ENCODE measurements around the gene KRABD2.
"Not testable (repeated sequence)": the region's sequence is repeated elsewhere in the genome, so short reads cannot be mapped to it uniquely, and the experiment has no call there.

Gene KRABD2

DNA sequence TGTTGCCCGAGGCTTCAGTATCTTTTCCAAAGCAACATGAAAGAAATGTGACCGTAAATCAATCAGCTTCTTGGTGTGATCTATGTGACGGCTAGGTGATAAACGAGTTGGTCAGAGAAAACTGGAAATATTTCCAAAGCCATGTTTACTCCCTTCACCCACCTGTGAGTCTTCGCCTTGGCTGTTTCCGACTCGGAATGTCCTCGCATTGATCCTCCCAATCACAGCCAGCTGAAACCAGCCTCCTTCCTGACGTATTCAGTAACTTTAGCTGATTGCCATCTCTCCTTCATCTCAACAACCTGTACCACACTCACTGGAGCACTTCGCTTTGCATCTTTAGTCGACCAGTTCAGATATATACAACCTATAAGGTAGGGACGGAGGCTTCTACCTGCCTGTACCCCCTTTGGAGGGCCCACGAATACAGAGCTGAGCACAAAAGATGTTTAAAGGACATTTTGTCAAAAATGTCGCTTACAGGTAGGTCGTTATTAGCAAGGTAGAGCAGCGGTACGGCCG lies 705 bp downstream of the KRABD2 start:
- no peak for DNase-seq
- Histone ChIP-seq H3K4me3 (peak overlapping the region; percentile 50 to 79 (median 68)), H3K36me3 (peaks cover 0 to 47% (median 0%) of the 10 kb centered on the region in 3 donors), H3K9me3 (no peaks in the 10 kb centered on the region), H3K27ac (peak overlapping the region; percentile 78 to 84 (median 80)), H3K4me1 (peaks cover 0 to 29% (median 7%) of the 10 kb centered on the region in 4 donors), H3K27me3 (no peaks in the 10 kb centered on the region)
- TF ChIP-seq, protein P1, sequence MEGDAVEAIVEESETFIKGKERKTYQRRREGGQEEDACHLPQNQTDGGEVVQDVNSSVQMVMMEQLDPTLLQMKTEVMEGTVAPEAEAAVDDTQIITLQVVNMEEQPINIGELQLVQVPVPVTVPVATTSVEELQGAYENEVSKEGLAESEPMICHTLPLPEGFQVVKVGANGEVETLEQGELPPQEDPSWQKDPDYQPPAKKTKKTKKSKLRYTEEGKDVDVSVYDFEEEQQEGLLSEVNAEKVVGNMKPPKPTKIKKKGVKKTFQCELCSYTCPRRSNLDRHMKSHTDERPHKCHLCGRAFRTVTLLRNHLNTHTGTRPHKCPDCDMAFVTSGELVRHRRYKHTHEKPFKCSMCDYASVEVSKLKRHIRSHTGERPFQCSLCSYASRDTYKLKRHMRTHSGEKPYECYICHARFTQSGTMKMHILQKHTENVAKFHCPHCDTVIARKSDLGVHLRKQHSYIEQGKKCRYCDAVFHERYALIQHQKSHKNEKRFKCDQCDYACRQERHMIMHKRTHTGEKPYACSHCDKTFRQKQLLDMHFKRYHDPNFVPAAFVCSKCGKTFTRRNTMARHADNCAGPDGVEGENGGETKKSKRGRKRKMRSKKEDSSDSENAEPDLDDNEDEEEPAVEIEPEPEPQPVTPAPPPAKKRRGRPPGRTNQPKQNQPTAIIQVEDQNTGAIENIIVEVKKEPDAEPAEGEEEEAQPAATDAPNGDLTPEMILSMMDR (IDR thresholded peaks at IDR 0.05): no peak
- TF ChIP-seq POLR2A (IDR thresholded peaks at IDR 0.05): no peak

DNA sequence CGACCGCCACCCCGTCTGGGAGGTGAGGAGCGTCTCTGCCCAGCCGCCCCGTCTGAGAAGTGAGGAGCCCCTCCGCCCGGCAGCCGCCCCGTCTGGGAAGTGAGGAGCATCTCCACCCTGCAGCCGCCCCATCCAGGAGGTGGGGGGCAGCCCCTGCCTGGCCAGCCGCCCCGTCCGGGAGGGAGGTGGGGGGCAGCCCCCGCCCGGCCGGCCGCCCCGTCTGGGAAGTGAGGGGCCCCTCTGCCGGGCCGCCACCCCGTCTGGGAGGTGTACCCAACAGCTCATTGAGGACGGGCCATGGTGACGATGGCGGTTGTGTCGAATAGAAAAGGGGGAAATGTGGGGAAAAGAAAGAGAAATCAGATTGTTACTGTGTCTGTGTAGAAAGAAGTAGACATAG lies 2.6 kb downstream of the KRABD2 start:
- H3K27me3 ChIP-seq, H3K9me3 ChIP-seq, H3K27ac ChIP-seq, DNase-seq, H3K4me3 ChIP-seq: not testable (repeated sequence)
- peaks cover 0 to 19% (median 3%) of the 10 kb centered on the region in 4 donors for H3K4me1 ChIP-seq
- peaks cover 0 to 47% (median 0%) of the 10 kb centered on the region in 3 donors for H3K36me3 ChIP-seq

DNA sequence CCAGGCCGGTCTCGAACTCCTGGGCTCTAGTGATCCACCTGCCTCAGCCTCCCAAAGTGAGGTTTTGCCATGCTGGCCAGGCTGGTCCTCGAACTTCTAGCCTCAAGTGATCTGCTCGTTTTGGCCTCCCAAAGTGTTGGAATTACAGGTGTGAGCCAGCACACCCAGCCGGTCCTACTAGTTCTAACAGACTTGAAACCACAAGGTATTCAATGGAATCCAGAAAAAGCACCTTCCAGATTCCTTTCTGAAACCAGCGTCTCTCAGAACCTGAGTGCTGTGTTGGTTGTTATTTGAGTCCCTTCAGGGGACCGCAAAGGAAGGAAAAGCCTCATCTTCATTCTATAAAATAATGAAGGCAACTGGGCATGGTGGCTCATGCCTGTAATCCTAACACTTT lies 4.1 kb downstream of the KRABD2 start:
- Histone ChIP-seq H3K9me3 (no peaks in the 10 kb centered on the region), H3K27ac (no peak overlapping the region), H3K36me3 (peaks cover 0 to 41% (median 0%) of the 10 kb centered on the region in 3 donors), H3K4me1 (peaks cover 0 to 19% (median 3%) of the 10 kb centered on the region in 4 donors), H3K27me3 (no peaks in the 10 kb centered on the region), H3K4me3 (no peak overlapping the region)
- TF ChIP-seq, protein P1 (IDR thresholded peaks at IDR 0.05): no peak
- no peak for TF ChIP-seq POLR2A (IDR thresholded peaks at IDR 0.05)
- DNase-seq: no peak

DNA sequence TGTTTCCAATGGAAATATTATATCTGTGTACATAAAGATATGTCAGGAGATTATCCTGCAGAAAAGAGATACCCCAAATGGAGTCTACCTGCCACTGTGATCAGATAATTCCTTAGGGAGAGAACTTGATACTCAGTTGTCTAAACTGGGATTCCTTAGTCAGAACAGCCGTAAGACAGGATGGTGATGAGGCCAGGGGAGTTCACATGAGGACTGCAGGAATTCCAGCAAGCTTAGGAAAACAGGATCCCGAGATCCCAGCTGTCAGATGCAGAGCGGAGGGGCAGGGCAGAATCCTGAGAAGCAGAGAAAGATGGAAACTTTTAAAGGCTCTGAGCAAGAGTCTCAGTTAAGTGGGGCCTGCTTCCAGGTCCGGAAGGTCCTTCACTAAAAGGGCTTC lies 4.7 kb downstream of the KRABD2 start:
- Histone ChIP-seq H3K27me3 (no peaks in the 10 kb centered on the region), H3K4me1 (peaks cover 0 to 15% (median under 1%) of the 10 kb centered on the region in 4 donors), H3K9me3 (no peaks in the 10 kb centered on the region), H3K4me3 (no peak overlapping the region), H3K36me3 (peaks cover 0 to 36% (median 0%) of the 10 kb centered on the region in 3 donors), H3K27ac (no peak overlapping the region)
- TF ChIP-seq, protein P1 (IDR thresholded peaks at IDR 0.05): no peak
- TF ChIP-seq POLR2A (IDR thresholded peaks at IDR 0.05): no peak
- no peak for DNase-seq

DNA sequence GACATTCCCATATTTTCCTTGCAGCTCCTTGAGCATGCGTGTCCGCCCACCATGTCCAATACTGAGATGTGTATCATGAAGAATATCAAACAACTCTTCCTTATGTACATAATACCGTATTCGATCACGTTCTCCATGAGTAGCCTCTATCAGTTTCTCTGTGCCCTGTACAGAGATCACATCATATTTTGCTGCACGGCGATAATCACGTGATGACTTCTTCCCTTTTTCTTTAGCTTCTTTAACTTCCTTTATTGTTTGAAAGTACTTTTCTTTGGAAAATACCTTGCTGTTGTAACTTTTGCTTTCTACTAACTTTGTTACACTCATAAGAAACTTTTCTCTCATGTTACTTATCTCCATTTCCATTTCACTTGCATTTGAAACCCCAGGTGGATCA lies 6.6 kb downstream of the KRABD2 start:
- TF ChIP-seq, protein P1 (IDR thresholded peaks at IDR 0.05): no peak
- no peak for TF ChIP-seq POLR2A (IDR thresholded peaks at IDR 0.05)
- no peak for DNase-seq

DNA sequence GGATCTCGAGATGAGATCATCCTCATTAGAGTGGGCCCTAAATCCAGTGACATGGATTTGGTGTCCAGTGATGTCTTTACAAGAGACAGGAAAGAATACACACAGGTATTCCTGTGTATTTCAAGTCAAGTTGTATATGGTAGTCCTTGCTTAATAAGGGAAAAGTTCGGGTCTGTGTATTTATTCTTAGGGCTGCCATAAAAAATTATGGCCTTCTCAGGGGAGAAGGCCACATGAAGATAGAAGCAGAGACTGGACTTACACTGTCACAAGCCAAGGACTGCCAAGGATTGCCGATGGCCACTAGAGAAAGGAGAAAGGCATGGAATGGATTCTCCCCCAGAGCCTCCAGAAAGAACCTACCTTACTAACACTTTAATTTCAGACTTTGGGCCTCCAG lies 8.3 kb downstream of the KRABD2 start:
- H3K4me1 ChIP-seq: no peaks in the 10 kb centered on the region
- H3K27me3 ChIP-seq: no peaks in the 10 kb centered on the region
- H3K36me3 ChIP-seq: peaks cover 0 to 36% (median 0%) of the 10 kb centered on the region in 3 donors
- H3K4me3 ChIP-seq: no peak overlapping the region
- DNase-seq: no peak
- H3K27ac ChIP-seq: no peak overlapping the region
- no peak for TF ChIP-seq POLR2A (IDR thresholded peaks at IDR 0.05)
- TF ChIP-seq, protein P1 (IDR thresholded peaks at IDR 0.05): no peak
- no peaks in the 10 kb centered on the region for H3K9me3 ChIP-seq

More for the DNA sequence above, 6.6 kb downstream of the KRABD2 start:
- Histone ChIP-seq H3K4me1 (peaks cover 0 to 3% (median 0%) of the 10 kb centered on the region in 4 donors), H3K27ac (no peak overlapping the region), H3K27me3 (no peaks in the 10 kb centered on the region), H3K9me3 (no peaks in the 10 kb centered on the region), H3K4me3 (no peak overlapping the region), H3K36me3 (peaks cover 0 to 36% (median 0%) of the 10 kb centered on the region in 3 donors)

Measured in Peyer's patch (tissue), 4 donors.